Measurements from ENCODE around the gene CCRL2.

CCRL2 gene

DNA sequence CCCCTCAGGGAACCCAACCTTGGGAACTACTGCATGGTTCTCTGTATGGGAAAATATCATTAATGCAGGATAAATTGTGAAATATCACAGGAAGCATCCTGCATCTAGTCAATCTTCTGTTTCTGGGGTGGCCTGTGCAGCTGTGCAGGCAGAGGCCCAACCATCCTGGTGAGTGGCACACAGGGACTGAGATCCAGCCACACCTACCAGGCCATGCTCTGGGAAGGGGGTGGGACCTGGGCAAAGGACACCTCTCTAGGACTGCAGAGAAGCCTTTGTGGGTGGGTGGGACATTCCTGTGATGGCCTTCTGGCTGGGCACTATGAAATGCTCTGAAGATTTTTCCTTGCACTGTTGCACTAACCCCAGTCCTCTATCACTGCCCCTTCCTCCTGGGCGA lies 26.8 kb downstream of the CCRL2 start:
- no peak overlapping the region for H3K4me3 ChIP-seq (replicated peaks; ENCODE audit: low read depth, low read length)
- TF ChIP-seq, protein P1, sequence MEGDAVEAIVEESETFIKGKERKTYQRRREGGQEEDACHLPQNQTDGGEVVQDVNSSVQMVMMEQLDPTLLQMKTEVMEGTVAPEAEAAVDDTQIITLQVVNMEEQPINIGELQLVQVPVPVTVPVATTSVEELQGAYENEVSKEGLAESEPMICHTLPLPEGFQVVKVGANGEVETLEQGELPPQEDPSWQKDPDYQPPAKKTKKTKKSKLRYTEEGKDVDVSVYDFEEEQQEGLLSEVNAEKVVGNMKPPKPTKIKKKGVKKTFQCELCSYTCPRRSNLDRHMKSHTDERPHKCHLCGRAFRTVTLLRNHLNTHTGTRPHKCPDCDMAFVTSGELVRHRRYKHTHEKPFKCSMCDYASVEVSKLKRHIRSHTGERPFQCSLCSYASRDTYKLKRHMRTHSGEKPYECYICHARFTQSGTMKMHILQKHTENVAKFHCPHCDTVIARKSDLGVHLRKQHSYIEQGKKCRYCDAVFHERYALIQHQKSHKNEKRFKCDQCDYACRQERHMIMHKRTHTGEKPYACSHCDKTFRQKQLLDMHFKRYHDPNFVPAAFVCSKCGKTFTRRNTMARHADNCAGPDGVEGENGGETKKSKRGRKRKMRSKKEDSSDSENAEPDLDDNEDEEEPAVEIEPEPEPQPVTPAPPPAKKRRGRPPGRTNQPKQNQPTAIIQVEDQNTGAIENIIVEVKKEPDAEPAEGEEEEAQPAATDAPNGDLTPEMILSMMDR (IDR thresholded peaks at IDR 0.05; ENCODE audit: low read depth, low read length, missing control alignments): no peak
- DNase-seq (ENCODE audit: extremely low read depth, low read depth): no peak

DNA sequence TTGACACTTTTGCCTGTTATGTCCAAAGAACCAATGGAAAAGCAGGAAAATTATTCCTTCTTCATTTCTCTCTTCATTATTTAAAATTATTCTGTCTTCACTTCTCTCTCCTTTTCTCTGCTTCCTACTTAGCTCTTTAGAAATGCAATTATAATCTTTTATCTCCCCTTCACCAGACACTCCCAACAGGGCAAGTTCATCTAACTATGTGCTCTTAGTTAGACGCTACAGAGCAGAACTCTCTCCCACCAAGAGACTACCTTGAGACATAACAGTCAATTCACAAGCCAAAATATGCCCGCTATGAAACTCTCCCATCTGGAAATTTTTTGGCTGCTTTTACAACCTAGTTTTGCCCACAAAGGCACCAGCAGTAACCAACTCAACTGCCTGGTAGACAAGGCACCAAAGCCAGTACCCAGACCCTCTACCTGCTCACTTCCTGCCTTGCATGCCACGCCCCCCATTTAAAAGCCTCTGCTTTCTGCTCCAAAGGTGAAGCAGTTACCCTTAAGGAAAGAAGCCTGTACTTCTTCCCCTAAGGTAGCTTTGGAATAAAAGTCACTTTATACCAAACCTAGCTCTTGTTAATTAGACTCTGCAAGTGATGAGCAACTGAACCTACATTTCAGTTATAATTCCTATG lies 28.1 kb downstream of the CCRL2 start:
- TF ChIP-seq, protein P1 (IDR thresholded peaks at IDR 0.05; ENCODE audit: low read depth, low read length, missing control alignments): no peak
- DNase-seq (ENCODE audit: extremely low read depth, low read depth): no peak

DNA sequence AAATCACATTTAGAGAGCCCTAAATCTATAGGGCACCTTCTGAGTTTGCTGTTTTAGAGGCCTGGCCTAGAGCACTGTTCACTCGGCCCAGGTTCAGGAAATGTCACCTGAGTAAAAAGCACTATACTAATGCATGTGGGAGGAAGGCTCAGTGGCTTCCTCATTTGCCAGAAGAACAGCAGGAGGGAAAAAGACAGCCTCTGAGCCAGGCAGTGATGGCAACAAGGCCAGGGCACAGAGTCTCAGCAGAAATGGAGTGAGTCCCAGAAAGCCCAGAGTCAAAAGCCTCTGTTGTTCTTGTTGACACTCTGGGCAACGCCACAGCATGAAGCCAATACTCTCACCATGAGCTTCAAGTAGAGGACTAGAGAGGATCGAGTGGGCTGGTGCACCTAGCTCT lies 31.8 kb downstream of the CCRL2 start:
- no peak for DNase-seq (ENCODE audit: extremely low read depth, low read depth)
- TF ChIP-seq, protein P1 (IDR thresholded peaks at IDR 0.05; ENCODE audit: low read depth, low read length, missing control alignments): no peak
- no peak overlapping the region for H3K4me3 ChIP-seq (replicated peaks; ENCODE audit: low read depth, low read length)

More for the DNA sequence above, 28.1 kb downstream of the CCRL2 start:
- no peak overlapping the region for H3K4me3 ChIP-seq (replicated peaks; ENCODE audit: low read depth, low read length)

DNA sequence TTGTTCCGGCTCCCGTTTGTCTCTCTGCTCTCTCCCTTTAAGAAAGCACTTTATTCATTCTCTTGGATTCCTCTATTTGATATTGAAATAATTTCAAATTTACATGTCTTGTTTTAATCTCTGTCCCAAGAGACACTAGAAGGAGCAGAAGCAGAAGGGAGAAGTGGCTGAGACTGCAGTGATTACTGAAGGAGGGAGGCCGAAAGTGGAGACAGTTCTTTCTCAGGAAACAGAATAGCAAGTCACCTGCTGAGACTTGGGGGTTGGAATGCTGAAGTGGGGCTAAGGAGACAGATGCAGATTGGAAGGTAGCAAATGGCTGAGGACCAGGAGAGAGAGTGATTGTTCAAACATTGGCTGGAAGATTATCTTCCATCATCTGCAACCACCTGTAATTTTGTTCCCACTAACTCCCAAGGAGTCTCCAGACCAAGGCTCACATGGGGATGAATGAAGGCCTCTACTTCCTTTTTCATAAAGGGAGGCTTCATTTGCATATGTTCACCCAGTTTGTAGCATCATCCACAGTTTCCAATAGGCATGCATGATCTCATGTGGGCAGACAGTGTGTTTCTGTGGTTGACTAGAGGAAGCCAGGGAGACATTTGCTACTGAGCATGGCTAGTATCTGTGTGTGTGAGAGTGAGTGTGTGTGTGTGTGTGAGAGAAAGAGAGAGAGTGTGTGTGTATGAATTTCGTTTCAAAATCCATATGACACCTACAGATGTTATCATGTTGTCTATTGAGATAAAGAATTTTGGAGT lies 33.7 kb downstream of the CCRL2 start:
- TF ChIP-seq, protein P1 (IDR thresholded peaks at IDR 0.05; ENCODE audit: low read depth, low read length, missing control alignments): no peak
- no peak for DNase-seq (ENCODE audit: extremely low read depth, low read depth)
- H3K4me3 ChIP-seq (replicated peaks; ENCODE audit: low read depth, low read length): no peak overlapping the region

DNA sequence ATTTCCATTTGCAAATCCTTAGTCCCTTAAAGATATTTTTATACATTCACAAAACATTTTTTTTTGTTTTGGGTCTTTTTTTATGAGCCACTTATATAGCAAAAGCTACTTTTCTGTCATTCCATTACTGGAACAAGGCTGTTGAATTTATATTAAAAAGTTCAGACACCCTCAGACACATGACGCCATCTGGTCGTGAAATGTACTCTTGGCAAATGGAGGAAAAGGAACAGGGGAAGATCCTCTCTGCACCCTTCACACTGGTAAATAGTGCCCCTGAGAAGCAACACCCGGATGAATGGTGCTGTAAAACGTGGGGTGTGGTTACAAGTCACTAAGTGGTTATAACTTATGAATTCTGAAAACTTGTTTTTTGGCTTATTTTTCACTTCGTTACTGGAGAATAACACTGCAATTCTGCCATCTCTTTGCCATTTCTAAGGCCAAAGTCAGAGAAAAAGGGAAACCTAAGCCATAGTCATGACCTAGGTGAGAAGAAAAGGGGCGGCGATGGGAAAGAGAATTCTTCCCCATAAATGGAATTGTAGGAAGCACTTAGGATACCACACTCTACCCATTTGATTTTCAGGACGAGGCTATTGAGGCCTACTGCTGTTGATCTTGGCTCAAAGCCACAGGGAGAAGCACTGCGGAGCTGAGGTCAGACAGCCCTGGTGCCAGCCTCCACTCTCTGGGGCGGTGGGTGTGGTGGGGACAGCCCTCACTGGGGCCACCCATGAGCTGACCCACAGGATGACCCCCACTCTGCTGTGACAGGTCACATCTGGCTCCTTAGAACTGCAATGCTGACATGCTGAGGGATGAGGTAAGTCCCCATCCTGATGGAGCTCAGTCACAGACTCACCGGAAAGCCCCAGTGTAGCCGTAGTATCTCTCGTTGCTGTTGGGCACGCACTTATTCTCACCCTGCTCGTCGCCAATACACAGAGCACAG lies 35.8 kb downstream of the CCRL2 start:
- DNase-seq (ENCODE audit: extremely low read depth, low read depth): peak; percentile 16
- TF ChIP-seq, protein P1 (IDR thresholded peaks at IDR 0.05; ENCODE audit: low read depth, low read length, missing control alignments): peak; percentile 58
- H3K4me3 ChIP-seq (replicated peaks; ENCODE audit: low read depth, low read length): no peak overlapping the region

DNA sequence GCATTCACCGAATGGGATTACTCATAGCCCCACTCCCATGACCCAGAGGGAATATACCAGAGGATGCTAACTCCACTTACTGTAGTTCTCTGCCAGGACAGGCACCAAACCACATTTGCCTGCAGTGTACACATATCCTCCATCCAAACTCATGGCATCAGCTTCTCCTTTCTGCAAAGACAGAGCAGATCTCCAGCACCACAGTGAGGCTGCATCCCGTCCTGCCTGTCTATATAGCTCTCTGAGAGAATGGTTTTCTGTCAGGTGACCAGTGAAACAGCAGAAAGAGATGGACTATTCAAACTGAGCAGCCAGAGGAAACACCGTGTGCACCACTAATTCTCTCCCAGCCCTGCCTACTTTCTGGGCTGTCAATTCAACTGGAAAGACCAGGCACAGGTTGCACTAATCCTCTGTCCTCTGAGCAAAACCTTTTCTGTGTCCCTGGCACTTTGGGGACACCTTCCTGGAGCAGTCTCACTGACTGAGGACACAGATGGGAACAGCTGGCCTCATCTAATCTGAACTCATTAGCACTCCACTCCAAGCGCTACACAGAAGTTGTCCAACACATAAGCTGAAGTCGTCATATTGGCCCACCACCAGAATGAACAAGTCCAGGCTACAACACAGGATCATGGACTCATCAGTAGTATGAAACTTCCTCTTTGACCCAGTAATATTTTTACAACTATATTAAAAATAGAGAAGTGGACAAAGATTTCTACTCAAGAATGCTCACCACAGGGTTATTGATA lies 40.3 kb downstream of the CCRL2 start:
- TF ChIP-seq, protein P1 (IDR thresholded peaks at IDR 0.05; ENCODE audit: low read depth, low read length, missing control alignments): no peak
- DNase-seq (ENCODE audit: extremely low read depth, low read depth): no peak
- no peak overlapping the region for H3K4me3 ChIP-seq (replicated peaks; ENCODE audit: low read depth, low read length)
